ENCODE measurements around the gene SUSD3. TPM values are rescaled to one million over a fixed set of nuclear protein-coding genes. Genes with fewer than 3 reads are reported as not detected.

The SUSD3 gene
- total RNA-seq, 1 donor from 2014 or later = not detected

DNA sequence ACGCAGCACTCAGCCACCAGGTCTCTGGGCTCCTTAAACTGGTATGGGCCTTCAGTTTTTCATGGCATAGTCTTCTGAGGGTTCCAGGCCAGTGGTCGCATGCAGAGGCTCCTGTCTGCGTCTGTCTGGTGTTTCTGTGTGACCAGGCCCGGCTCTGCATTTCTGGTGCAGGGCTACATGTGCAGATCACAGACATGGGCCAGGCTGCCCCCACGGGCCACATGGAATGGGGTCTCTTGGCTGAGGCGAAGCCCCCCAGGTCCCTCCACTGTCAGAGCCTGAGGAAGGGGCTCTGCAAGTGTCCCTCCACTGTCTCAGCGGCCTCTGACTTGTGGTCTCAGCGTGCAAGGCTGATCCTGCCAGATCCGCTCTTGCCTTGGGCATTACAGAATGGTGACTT is 21.9 kb downstream of the SUSD3 start:
- Mint-ChIP-seq H3K4me1 (peaks cover 13% of the 10 kb centered on the region), H3K36me3 (ENCODE audit: low read depth) (no peaks in the 10 kb centered on the region), H3K27ac (ENCODE audit: unreplicated experiment) (peak overlapping the region; percentile 94), H3K4me3 (no peak overlapping the region), H3K9me3 (no peaks in the 10 kb centered on the region), H3K27me3 (ENCODE audit: low read depth) (no peaks in the 10 kb centered on the region)
- no peak for DNase-seq (ENCODE audit: low read depth, low spot score)
- no peak for TF ChIP-seq CTCF (conservative IDR thresholded peaks at IDR 0.05)

GRCh38 chr9:93081081-93081529 is 22.6 kb downstream of the SUSD3 start:
- H3K4me3 Mint-ChIP-seq = no peak overlapping the region
- no peak for DNase-seq (ENCODE audit: low read depth, low spot score)
- TF ChIP-seq CTCF (conservative IDR thresholded peaks at IDR 0.05) = no peak
- H3K36me3 Mint-ChIP-seq (ENCODE audit: low read depth) = no peaks in the 10 kb centered on the region
- peaks cover 13% of the 10 kb centered on the region for H3K4me1 Mint-ChIP-seq
- no peaks in the 10 kb centered on the region for H3K27me3 Mint-ChIP-seq (ENCODE audit: low read depth)
- H3K9me3 Mint-ChIP-seq = no peaks in the 10 kb centered on the region
- H3K27ac Mint-ChIP-seq (ENCODE audit: unreplicated experiment) = no peak overlapping the region

DNA sequence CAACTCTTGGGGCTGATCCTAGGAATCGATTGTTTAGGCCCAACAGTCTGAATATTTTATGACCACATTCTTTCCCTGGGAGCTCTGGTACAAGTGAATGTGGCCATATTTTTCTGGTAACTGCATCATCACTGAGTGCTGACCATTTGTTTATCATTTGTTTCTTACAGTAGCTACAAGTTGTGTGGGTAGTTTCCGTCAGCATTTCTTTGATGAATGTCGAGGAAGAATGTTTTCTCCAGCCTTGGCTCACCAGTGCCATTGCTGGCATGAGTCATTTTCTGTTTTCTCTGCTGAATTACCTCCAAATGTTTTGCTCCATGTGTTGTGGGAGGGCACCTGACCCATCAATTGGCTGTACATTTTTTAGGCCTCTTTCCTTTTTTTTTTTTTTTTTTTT is 23.4 kb downstream of the SUSD3 start:
- H3K27ac Mint-ChIP-seq (ENCODE audit: unreplicated experiment) = no peak overlapping the region
- peaks cover 17% of the 10 kb centered on the region for H3K4me1 Mint-ChIP-seq
- H3K36me3 Mint-ChIP-seq (ENCODE audit: low read depth) = no peaks in the 10 kb centered on the region
- DNase-seq (ENCODE audit: low read depth, low spot score) = no peak
- H3K27me3 Mint-ChIP-seq (ENCODE audit: low read depth) = no peaks in the 10 kb centered on the region
- H3K9me3 Mint-ChIP-seq = no peaks in the 10 kb centered on the region
- TF ChIP-seq CTCF (conservative IDR thresholded peaks at IDR 0.05) = no peak
- no peak overlapping the region for H3K4me3 Mint-ChIP-seq

DNA sequence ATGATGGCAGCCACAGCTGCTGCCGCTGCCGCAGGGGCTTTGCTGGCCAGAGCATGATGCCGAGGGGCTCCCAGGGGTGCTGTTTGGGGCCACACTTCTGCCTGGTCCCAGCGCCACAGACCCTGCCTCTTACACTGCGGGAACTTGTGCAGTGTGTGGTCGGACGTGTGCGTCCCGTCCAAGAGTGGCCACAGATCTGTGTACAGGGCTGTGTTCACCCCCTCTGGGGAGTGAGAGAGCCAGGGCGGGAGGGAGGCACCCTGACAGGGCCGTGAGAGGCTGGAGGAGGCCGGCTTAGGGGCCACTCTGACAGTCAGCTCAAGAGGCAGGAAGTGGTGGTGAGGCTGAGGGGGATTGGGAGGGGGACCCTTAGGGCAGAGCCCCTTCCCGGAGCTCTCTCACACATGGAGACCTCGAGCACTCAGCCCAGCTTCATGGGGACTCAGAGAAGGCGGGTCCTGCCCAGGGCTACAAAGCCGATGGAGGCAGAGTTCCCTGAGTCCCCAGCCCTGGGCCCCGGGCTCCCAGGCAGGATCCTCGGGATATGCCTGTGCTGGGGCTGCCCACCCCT is 24.4 kb downstream of the SUSD3 start:
- DNase-seq (ENCODE audit: low read depth, low spot score) = no peak
- no peaks in the 10 kb centered on the region for H3K36me3 Mint-ChIP-seq (ENCODE audit: low read depth)
- H3K27ac Mint-ChIP-seq (ENCODE audit: unreplicated experiment) = no peak overlapping the region
- TF ChIP-seq CTCF (conservative IDR thresholded peaks at IDR 0.05) = no peak
- H3K4me1 Mint-ChIP-seq = peaks cover 17% of the 10 kb centered on the region
- no peak overlapping the region for H3K4me3 Mint-ChIP-seq
- H3K27me3 Mint-ChIP-seq (ENCODE audit: low read depth) = no peaks in the 10 kb centered on the region
- H3K9me3 Mint-ChIP-seq = no peaks in the 10 kb centered on the region

DNA sequence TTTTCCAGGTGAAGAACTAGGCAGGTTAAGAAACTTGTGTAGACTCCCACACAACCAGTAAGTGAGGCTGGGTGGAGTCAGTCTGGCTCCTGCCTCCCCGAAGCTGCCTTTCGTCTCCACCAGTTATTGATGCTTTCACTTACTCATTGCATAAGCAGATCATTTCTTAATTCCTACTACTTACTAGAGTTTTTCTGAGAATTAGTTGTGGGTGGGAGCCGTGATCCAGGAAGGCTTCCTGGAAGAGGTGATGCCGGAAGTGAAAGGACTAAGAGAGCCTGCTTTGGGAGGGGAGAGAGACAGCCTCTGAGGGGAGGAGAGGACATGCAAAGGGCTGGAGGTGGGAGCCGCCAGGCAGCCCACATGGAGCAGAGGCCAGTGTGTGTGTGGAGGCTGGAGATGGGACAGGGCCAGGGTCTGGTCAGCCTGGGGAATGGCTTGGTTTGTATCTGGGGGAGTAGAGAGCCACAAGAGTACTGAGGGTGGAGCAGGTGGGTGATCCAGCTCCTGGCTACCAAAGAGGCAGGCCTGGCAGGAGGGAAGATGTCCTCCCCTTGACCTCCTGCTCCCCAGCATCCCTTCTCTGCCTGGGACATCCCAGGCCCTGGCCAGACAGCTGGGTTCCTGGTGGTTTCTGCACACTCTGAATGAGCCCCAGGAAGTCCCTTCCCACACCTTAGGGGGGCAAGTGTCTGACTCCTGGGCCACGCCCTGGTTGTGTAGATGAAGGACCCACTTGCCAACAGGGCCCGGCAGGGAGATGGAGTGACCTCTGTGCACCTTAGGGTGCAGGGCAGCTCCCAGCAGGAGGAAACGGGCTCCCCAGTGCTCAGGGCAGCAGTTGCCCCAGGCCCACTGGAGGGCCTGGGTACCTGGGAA is 25.3 kb downstream of the SUSD3 start:
- Mint-ChIP-seq H3K36me3 (ENCODE audit: low read depth) (no peaks in the 10 kb centered on the region), H3K4me3 (no peak overlapping the region), H3K27ac (ENCODE audit: unreplicated experiment) (peak overlapping the region; percentile 91), H3K27me3 (ENCODE audit: low read depth) (no peaks in the 10 kb centered on the region), H3K9me3 (no peaks in the 10 kb centered on the region), H3K4me1 (peaks cover 17% of the 10 kb centered on the region)
- DNase-seq (ENCODE audit: low read depth, low spot score) = no peak
- no peak for TF ChIP-seq CTCF (conservative IDR thresholded peaks at IDR 0.05)

All from neural crest cell (in vitro differentiated cells).